ENCODE results near the gene NSMCE1. TPM values are rescaled to one million over a fixed set of nuclear protein-coding genes. Genes with fewer than 3 reads are reported as not detected.

The NSMCE1 gene
- total and polyA plus RNA-seq, 10 donors = 18.4 to 79.0 (median 36.7) TPM

DNA sequence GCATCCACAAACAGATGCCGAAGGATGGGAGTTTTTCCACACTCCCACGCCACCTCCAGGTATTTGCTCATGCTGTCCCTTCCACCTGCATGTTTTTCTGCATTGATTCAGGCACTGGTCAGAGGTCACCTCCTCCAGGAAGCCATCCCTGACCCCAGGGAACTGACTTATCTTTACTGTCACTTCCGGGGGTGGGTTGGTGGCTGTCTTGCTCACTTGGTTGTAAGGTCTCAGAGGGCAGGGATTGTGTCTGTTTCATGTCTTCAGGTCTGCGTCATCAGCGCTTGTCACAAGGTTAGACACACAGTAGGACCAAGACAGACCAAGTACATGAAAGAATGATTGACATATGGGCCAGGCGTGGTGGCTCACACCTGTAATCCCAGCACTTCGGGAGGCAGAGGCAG, 43.3 kb upstream of the NSMCE1 start:
- Histone ChIP-seq H3K9me3 (no peaks in the 10 kb centered on the region), H3K27ac (peak overlapping the region in 2 of 8 donors; percentile 14 to 43), H3K4me1 (peaks cover 23 to 66% (median 43%) of the 10 kb centered on the region in 6 donors), H3K4me3 (no peak overlapping the region), H3K36me3 (no peaks in the 10 kb centered on the region), H3K27me3 (replicated peaks in 1 of 7) (no peaks in the 10 kb centered on the region)
- no peak for DNase-seq
- no peak for TF ChIP-seq POLR2A (IDR thresholded peaks at IDR 0.05)
- TF ChIP-seq, protein P1, sequence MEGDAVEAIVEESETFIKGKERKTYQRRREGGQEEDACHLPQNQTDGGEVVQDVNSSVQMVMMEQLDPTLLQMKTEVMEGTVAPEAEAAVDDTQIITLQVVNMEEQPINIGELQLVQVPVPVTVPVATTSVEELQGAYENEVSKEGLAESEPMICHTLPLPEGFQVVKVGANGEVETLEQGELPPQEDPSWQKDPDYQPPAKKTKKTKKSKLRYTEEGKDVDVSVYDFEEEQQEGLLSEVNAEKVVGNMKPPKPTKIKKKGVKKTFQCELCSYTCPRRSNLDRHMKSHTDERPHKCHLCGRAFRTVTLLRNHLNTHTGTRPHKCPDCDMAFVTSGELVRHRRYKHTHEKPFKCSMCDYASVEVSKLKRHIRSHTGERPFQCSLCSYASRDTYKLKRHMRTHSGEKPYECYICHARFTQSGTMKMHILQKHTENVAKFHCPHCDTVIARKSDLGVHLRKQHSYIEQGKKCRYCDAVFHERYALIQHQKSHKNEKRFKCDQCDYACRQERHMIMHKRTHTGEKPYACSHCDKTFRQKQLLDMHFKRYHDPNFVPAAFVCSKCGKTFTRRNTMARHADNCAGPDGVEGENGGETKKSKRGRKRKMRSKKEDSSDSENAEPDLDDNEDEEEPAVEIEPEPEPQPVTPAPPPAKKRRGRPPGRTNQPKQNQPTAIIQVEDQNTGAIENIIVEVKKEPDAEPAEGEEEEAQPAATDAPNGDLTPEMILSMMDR (IDR thresholded peaks at IDR 0.05 in 8 of 11, conservative IDR thresholded peaks at IDR 0.05 in 3 of 11) = no peak
- TF ChIP-seq POLR2AphosphoS5 (IDR thresholded peaks at IDR 0.05) = no peak
- intact Hi-C loops (cut with DNase I; ENCODE audit: low total_unique reads) = loop anchor here (10.0 kb wide), 1 partner anchor 47 kb away; the partner anchor contains the start of gene NSMCE1
- WGBS, 5 donors = 84 to 93% (median 91%) methylated on average over 7 of the region's 7 CpGs

DNA sequence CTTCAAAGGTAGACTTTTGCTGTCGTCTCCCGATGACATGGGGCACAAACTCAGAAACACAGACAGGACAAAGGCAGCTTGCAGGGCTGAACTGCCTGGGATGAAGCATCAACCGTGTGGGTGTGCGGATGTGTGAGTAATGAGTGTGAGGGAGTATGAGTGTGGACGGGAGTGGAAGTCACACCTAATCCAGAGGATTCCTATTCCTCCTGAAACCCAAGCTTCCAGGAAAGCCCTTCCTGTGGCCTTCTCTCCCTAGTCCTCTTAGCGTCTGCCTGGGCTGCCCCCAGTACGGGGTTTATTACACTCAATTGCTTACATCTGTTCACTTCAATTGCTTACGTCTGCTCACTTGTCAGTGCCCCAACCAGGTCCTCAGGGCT, 42.9 kb upstream of the NSMCE1 start:
- Histone ChIP-seq H3K9me3 (no peaks in the 10 kb centered on the region), H3K4me1 (peaks cover 21 to 61% (median 38%) of the 10 kb centered on the region in 6 donors), H3K4me3 (no peak overlapping the region), H3K36me3 (no peaks in the 10 kb centered on the region), H3K27ac (peak overlapping the region in 2 of 8 donors; percentile 14 to 43), H3K27me3 (replicated peaks in 1 of 7) (no peaks in the 10 kb centered on the region)
- TF ChIP-seq POLR2AphosphoS5 (IDR thresholded peaks at IDR 0.05) (no peak), POLR2A (IDR thresholded peaks at IDR 0.05) (no peak)
- TF ChIP-seq, protein P1 (IDR thresholded peaks at IDR 0.05 in 8 of 11, conservative IDR thresholded peaks at IDR 0.05 in 3 of 11) = no peak
- DNase-seq = no peak
- 59 to 88% (median 75%) methylated on average over 8 of the region's 8 CpGs for WGBS, 5 donors
- intact Hi-C loops (cut with DNase I; ENCODE audit: low total_unique reads) = loop anchor here (10.0 kb wide), 1 partner anchor 47 kb away; the partner anchor contains the start of gene NSMCE1

DNA sequence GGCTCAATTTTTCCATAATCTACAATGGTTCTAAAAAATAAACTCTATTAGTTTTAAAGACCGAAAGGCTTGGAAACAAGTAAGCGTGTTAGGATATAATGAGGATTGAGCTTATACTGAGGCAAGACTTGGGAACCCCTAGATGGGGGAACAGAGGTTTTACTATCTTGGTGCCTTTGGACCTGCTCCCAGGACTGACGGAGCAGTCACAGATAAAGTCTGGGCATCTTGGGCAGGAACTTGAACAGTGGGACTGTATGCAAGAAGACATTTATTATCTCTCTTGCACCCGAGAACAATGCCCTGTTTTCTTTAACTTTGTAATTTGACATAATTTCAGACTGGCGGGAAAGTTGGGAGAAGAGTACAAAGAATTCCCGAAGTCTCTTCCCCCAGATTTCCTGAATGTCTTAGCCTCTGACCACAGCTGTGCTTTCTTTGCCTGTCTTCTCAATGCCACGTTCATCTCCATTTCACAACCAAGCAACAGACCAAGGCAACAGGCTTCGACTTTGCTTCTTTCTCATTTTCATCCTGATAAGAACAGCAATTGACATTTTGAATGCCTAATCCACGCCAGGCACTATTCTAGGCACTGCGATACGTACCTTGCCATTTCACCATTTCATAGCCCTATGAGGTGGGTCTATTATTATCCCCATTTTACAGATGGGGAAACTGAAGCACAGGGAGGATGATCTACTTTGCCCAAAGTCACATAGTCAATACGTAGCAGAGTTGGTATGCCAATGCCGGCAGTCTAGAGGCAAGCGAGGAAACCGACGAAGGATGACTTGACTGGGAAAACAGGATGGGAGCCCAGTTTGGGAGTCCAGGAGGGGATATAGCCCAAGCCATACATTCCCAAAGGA, 42.2 kb upstream of the NSMCE1 start:
- H3K27ac ChIP-seq = peak overlapping the region in 2 of 8 donors; percentile 14 to 43
- DNase-seq = no peak
- H3K4me1 ChIP-seq = peaks cover 15 to 56% (median 32%) of the 10 kb centered on the region in 6 donors
- peak in 1 of 3 donors; percentile 16 for TF ChIP-seq POLR2AphosphoS5 (IDR thresholded peaks at IDR 0.05)
- TF ChIP-seq, protein P1 (IDR thresholded peaks at IDR 0.05 in 8 of 11, conservative IDR thresholded peaks at IDR 0.05 in 3 of 11) = no peak
- H3K9me3 ChIP-seq = no peaks in the 10 kb centered on the region
- no peaks in the 10 kb centered on the region for H3K36me3 ChIP-seq
- 78 to 89% (median 84%) methylated on average over 16 of the region's 16 CpGs for WGBS, 5 donors
- no peak overlapping the region for H3K4me3 ChIP-seq
- intact Hi-C loops (cut with DNase I; ENCODE audit: low total_unique reads) = loop anchor here (10.0 kb wide), 1 partner anchor 46 kb away; the partner anchor contains the start of gene NSMCE1
- H3K27me3 ChIP-seq (replicated peaks in 1 of 7) = no peaks in the 10 kb centered on the region

DNA sequence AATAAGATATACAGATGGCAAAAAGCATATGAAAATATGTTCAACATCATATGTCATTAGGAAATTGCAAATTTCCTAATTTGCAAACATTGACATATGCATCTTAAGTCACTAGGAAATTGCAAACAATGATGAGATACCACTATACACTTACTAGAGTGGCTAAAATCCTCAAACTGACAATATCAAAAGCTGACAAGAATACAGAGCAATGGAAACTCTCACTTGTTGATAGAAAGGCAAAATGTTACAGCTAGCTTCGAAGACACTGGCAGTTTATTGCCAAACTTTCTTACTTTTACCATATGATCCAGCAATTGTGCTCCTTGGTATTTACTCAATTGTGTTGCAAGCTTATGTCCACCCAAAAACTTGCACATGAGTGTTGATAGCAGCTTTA, 40.2 kb upstream of the NSMCE1 start:
- WGBS, 5 donors = 55 to 95% (median 80%) methylated on average over 1 of the region's 1 CpG
- H3K4me1 ChIP-seq = peaks cover 5 to 59% (median 26%) of the 10 kb centered on the region in 6 donors
- TF ChIP-seq, protein P1 (IDR thresholded peaks at IDR 0.05 in 8 of 11, conservative IDR thresholded peaks at IDR 0.05 in 3 of 11) = no peak
- TF ChIP-seq POLR2A (IDR thresholded peaks at IDR 0.05) = no peak
- no peak overlapping the region for H3K4me3 ChIP-seq
- H3K27ac ChIP-seq = no peak overlapping the region
- H3K36me3 ChIP-seq = no peaks in the 10 kb centered on the region
- intact Hi-C loops (cut with DNase I; ENCODE audit: low total_unique reads) = no loop called here
- H3K9me3 ChIP-seq = no peaks in the 10 kb centered on the region
- H3K27me3 ChIP-seq (replicated peaks in 1 of 7) = no peaks in the 10 kb centered on the region
- no peak for DNase-seq

Data from spleen (tissue), 11 donors.